Natural killer cell (primary cell): Measurements from ENCODE around the gene TUBB1. TPM values are rescaled to one million over a fixed set of nuclear protein-coding genes. Genes with fewer than 3 reads are reported as not detected.

Experiments
- ATAC-seq, 3 donors: fragments of 150-1000 bp in 2 of 3; fragments of 200-7000 bp in 1 of 3; cut with Tn5 transposase; 1 replicate in 1 of 3; 2 replicates in 2 of 3; pipeline ENCODE4 v1.10.0; 2021; ENCODE audit warnings: mild to moderate bottlenecking in 2 of 3, moderate library complexity in 2 of 3
- DNase-seq, 2 donors: peaks; one replicate each; pipeline versions ENCODE4 v3.0.0 to v3.0.0-alpha.2; 2013 to 2021; ENCODE audit warnings: mixed read lengths in 1 of 2
- H3K27ac ChIP-seq: one replicate; pipeline ENCODE4 v1.5.1; 2013; ENCODE audit warnings: mild to moderate bottlenecking, low read length
- H3K27me3 ChIP-seq: one replicate; pipeline ENCODE4 v1.6.1; 2013; ENCODE audit warnings: low read length; ENCODE audit not compliant: control insufficient read depth, insufficient read depth
- H3K36me3 ChIP-seq: one replicate; pipeline ENCODE4 v1.6.1; 2013; ENCODE audit warnings: low read length; ENCODE audit not compliant: control insufficient read depth, insufficient read depth
- H3K4me1 ChIP-seq: one replicate; pipeline ENCODE4 v1.6.1; 2013; ENCODE audit warnings: low read length; ENCODE audit not compliant: control insufficient read depth, insufficient read depth
- H3K4me3 ChIP-seq: one replicate; pipeline ENCODE4 v1.5.1; 2013; ENCODE audit warnings: low read length
- H3K9me3 ChIP-seq: one replicate; pipeline ENCODE4 v1.6.1; 2013; ENCODE audit warnings: low read length; ENCODE audit not compliant: control insufficient read depth, insufficient read depth
- H3K27ac Mint-ChIP-seq, 2 donors: one replicate each; pipeline ENCODE4 v1.8.0; 2022; ENCODE audit warnings: mild to moderate bottlenecking in 2 of 2, mixed read lengths in 2 of 2, moderate library complexity in 1 of 2
- H3K27me3 Mint-ChIP-seq, 2 donors: one replicate each; pipeline ENCODE4 v1.8.0; 2022; ENCODE audit warnings: low read depth in 2 of 2, mixed read lengths in 2 of 2
- H3K36me3 Mint-ChIP-seq: one replicate; pipeline ENCODE4 v1.8.0; 2022; ENCODE audit warnings: mixed read lengths
- H3K4me1 Mint-ChIP-seq, 2 donors: one replicate each; pipeline ENCODE4 v1.8.0; 2022; ENCODE audit warnings: mixed read lengths in 2 of 2
- H3K4me3 Mint-ChIP-seq: one replicate; pipeline ENCODE4 v1.8.0; 2022; ENCODE audit warnings: mild to moderate bottlenecking, moderate library complexity, mixed read lengths
- H3K9me3 Mint-ChIP-seq, 2 donors: one replicate each; pipeline ENCODE4 v1.8.0; 2022; ENCODE audit warnings: mixed read lengths in 2 of 2
- WGBS: methylation state at CpG from one replicate; pipeline ENCODE4 v1.1.7; 2013; ENCODE audit warnings: missing lambda C conversion rate; ENCODE audit not compliant: insufficient coverage; 5-methylcytosine and 5-hydroxymethylcytosine counted together
- intact Hi-C: fragments of 100-400 bp; cut with micrococcal nuclease; formaldehyde crosslinking; loops from one replicate; pipeline ENCODE4 v1.14.2; 2022
- total RNA-seq, 4 donors: library from RNA; stranded (reverse); fragments of 120-200 nt in 1 of 4; gene quantifications; one replicate each; pipeline versions ENCODE4 v1.2.3 to v1.2.4, GENCODE V29; 2013 to 2022
- TF ChIP-seq, protein P1 (sequence below): fragments of 200-600 bp; IDR thresholded peaks from one replicate; pipeline ENCODE4 v1.8.0; 2022; ENCODE audit warnings: antibody characterized with exemption

The TUBB1 gene
- total RNA-seq, 3 donors from 2014 or later (not counting 1 experiment from before 2014, with no cell fraction given): 4.3 to 46.9 (median 18.8) TPM

DNA sequence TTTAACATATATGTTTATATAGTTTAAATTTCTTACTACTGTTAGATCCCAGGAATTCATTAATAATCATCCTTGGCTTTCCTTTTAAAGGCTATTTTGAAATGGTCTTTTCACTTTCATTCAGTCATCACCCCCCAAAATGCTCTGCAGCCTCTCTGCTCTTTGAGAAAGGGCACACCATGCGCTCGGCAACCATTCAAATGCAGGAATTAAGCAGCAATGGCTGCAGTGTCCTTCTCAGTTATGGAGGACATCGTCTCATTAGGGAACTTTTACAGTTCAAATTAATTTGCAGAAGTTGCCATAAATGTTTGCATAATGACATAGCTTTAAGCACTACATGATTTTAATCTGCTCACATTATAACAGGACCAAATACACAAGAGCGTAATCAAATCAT lies 6.3 kb downstream of the TUBB1 start:
- DNase-seq: no peak
- peaks cover 72% of the 10 kb centered on the region for H3K36me3 ChIP-seq
- H3K4me1 ChIP-seq: peaks cover 8% of the 10 kb centered on the region
- H3K27ac Mint-ChIP-seq: peak overlapping the region in 1 of 2 donors; percentile 14
- peaks cover 52 to 63% of the 10 kb centered on the region in 2 donors for H3K4me1 Mint-ChIP-seq
- WGBS: 92% methylated on average over 4 of the region's 4 CpGs
- intact Hi-C loops: no loop called here
- no peak overlapping the region for H3K4me3 Mint-ChIP-seq
- no peaks in the 10 kb centered on the region for H3K9me3 Mint-ChIP-seq
- no peak overlapping the region for H3K4me3 ChIP-seq
- no peaks in the 10 kb centered on the region for H3K27me3 Mint-ChIP-seq
- TF ChIP-seq, protein P1, sequence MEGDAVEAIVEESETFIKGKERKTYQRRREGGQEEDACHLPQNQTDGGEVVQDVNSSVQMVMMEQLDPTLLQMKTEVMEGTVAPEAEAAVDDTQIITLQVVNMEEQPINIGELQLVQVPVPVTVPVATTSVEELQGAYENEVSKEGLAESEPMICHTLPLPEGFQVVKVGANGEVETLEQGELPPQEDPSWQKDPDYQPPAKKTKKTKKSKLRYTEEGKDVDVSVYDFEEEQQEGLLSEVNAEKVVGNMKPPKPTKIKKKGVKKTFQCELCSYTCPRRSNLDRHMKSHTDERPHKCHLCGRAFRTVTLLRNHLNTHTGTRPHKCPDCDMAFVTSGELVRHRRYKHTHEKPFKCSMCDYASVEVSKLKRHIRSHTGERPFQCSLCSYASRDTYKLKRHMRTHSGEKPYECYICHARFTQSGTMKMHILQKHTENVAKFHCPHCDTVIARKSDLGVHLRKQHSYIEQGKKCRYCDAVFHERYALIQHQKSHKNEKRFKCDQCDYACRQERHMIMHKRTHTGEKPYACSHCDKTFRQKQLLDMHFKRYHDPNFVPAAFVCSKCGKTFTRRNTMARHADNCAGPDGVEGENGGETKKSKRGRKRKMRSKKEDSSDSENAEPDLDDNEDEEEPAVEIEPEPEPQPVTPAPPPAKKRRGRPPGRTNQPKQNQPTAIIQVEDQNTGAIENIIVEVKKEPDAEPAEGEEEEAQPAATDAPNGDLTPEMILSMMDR: no peak
- H3K27ac ChIP-seq: no peak overlapping the region
- H3K9me3 ChIP-seq: no peaks in the 10 kb centered on the region
- no peaks in the 10 kb centered on the region for H3K27me3 ChIP-seq
- no peak for ATAC-seq
- H3K36me3 Mint-ChIP-seq: peaks cover 28% of the 10 kb centered on the region

DNA sequence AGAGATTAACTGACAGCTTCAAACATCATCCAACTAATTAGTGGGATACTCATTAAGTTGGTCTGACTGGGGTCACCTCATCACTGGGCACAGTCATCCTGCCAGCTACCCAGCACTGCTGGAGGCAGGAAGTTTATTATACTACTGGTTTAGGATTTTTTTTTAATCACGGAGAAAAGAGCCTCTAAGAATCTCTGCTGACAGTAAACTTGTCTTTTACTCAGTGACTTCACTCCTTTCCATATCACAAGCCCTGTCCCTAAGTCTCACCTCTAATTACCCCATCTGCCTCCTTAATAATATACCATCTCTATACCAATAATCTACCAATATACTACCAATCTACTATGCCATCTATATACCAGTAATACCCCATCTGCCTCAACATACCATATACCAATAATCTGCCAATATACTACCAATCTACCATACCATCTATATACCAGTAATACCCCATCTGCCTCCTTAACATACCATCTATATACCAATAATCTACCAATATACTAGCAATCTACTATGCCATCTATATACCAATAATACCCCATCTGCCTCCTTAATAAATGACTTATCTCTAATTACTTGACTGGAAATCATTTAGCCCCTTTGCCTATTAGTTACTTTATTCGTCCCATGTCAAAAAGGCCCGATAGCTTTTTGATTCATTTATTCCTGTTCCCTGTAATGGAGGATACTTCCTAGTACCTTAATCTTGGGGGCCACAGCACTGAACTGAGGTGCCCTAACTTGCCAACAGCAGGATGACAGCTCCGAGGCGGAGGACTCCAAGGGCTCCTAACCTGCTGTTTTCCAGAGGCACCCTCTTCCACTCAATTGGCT lies 7.9 kb downstream of the TUBB1 start:
- ATAC-seq: no peak
- intact Hi-C loops: no loop called here
- Histone ChIP-seq H3K27ac (no peak overlapping the region), H3K9me3 (no peaks in the 10 kb centered on the region), H3K27me3 (no peaks in the 10 kb centered on the region), H3K4me3 (no peak overlapping the region), H3K4me1 (peaks cover 16% of the 10 kb centered on the region), H3K36me3 (peaks cover 72% of the 10 kb centered on the region)
- Mint-ChIP-seq H3K36me3 (peaks cover 28% of the 10 kb centered on the region), H3K27me3 (no peaks in the 10 kb centered on the region), H3K9me3 (no peaks in the 10 kb centered on the region), H3K4me1 (peaks cover 59 to 74% of the 10 kb centered on the region in 2 donors), H3K27ac (peak overlapping the region; percentile 1 to 8), H3K4me3 (no peak overlapping the region)
- TF ChIP-seq, protein P1: no peak
- WGBS: 97% methylated on average over 5 of the region's 5 CpGs
- DNase-seq: no peak

DNA sequence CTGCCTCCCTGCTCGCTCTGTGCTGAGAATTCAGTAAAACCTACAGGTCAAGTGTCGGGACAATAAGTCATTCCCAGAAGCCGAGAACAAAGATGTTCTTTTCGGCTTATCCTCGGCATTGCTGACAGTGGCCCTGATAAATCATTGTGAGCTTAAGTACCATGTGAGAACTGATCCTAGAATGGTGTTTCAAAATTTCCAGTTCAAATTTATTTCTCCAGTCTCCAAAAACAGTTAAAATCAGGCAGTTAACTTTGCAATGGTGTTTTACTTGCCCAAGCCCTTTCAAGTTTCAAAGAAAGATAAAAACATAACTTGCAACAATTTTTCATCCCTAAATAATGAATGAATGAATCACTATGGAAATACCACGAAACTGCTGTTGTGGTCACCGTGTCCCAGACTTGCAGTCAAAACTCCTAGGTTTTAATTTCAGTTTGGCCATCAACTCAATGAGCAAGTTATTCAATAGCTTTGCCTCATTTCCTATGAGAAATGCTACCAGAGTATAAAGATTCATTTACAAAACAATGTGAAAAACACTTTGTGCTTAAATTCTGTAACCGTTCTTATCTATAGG lies 8.6 kb downstream of the TUBB1 start:
- Mint-ChIP-seq H3K27ac (peak overlapping the region in 1 of 2 donors; percentile 8), H3K9me3 (no peaks in the 10 kb centered on the region), H3K4me3 (no peak overlapping the region), H3K27me3 (no peaks in the 10 kb centered on the region), H3K36me3 (peaks cover 28% of the 10 kb centered on the region), H3K4me1 (peaks cover 63 to 72% of the 10 kb centered on the region in 2 donors)
- H3K36me3 ChIP-seq: peaks cover 69% of the 10 kb centered on the region
- peaks cover 20% of the 10 kb centered on the region for H3K4me1 ChIP-seq
- H3K27ac ChIP-seq: no peak overlapping the region
- no peak for DNase-seq
- TF ChIP-seq, protein P1: no peak
- 95% methylated on average over 8 of the region's 8 CpGs for WGBS
- H3K9me3 ChIP-seq: no peaks in the 10 kb centered on the region
- intact Hi-C loops: no loop called here
- no peak overlapping the region for H3K4me3 ChIP-seq
- ATAC-seq: no peak
- H3K27me3 ChIP-seq: no peaks in the 10 kb centered on the region
